ENCODE measurements around the gene ZNF718.
"Not testable (repeated sequence)": the region's sequence is repeated elsewhere in the genome, so short reads cannot be mapped to it uniquely, and the experiment has no call there.

The ZNF718 gene

DNA sequence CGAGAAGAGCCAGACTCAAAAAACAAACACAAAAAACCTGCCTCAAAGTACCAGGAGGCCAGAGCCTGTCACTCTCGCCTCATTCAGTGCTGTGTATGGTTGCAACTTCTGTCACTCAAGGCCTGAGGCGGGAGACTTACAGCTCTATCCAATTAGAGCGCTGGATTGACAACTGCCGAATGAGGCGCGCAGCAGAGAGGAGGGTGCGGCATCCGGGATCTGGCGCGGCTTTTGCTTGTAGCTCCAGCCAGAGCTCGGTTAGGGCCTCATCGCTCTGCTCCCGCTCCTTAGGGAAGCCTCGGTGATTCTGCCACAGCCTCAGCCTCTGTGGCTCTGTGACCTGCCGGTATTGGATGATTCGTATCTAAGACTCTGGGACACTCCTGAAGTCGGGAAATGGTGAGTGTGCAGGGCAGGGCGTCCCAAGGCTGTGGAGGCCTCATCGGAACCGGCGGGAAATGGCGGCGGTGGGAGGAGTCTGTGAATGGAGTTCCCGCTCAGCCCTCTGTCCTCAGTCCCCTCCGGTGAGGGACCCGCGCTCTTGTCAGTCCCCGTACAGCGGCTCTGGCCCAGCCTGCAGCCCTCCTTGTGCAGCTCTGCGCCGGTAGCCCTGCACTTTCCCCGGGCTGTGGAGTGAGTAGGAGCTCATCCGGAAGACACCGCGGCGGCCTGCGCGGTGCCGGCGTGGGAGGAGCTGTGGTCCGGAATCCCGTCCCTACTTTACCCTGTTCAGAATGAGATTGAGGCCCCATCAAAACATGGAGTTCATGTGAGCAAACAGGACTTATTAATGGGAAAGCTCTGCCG lies at the start of gene ZNF718:
Gene ZNF718 (plus strand): TSS at position 227 of the 807 bp plus-strand sequence. CDS start 170 bp downstream, at position 397.
- peak; percentile 90 for DNase-seq

- DNase-seq, result no peak
Measured at GRCh38 chr4:85951-86350, 38.4 kb upstream of the ZNF718 start.

DNA sequence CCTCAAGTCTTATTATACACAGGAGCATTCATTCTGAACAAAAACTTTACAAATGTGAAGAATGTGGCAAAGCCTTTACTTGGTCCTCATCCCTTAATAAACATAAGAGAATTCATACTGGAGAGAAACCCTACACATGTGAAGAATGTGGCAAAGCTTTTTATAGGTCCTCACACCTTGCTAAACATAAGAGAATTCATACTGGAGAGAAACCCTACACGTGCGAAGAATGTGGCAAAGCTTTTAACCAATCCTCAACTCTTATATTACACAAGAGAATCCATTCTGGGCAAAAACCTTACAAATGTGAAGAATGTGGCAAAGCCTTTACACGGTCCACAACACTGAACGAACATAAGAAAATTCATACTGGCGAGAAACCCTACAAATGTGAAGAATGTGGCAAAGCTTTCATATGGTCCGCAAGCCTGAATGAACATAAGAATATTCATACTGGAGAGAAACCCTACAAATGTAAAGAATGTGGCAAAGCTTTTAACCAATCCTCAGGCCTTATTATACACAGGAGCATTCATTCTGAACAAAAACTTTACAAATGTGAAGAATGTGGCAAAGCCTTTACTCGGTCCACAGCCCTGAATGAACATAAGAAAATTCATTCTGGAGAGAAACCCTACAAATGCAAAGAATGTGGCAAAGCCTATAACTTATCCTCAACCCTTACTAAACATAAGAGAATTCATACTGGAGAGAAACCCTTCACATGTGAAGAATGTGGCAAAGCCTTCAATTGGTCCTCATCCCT lies 37.6 kb upstream of the ZNF718 start:
- not testable (repeated sequence) for DNase-seq

DNA sequence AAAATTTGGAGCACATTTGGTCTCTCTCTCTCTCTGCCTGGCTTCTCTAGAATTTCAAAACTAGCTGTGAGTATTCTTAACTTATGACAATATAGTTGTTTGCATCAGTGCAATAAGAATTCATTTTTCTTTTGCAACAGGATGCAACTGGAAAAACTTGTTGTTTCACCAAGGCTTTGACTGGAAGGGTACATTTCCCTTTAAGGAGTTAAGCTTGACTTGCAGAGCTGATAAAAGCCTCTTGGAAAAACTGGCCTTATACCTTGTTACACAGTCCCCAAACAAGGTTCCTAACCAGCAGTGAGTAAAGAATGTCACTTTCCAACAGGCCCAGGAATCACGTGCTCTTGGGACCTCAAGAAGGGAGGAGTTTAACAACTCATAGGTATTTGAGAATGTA lies 25.9 kb upstream of the ZNF718 start:
- DNase-seq, result no peak

GRCh38 chr4:99863-100262 lies 24.4 kb upstream of the ZNF718 start:
- DNase-seq, result no peak

GRCh38 chr4:107083-107443 lies 17.2 kb upstream of the ZNF718 start:
- no peak for DNase-seq

DNA sequence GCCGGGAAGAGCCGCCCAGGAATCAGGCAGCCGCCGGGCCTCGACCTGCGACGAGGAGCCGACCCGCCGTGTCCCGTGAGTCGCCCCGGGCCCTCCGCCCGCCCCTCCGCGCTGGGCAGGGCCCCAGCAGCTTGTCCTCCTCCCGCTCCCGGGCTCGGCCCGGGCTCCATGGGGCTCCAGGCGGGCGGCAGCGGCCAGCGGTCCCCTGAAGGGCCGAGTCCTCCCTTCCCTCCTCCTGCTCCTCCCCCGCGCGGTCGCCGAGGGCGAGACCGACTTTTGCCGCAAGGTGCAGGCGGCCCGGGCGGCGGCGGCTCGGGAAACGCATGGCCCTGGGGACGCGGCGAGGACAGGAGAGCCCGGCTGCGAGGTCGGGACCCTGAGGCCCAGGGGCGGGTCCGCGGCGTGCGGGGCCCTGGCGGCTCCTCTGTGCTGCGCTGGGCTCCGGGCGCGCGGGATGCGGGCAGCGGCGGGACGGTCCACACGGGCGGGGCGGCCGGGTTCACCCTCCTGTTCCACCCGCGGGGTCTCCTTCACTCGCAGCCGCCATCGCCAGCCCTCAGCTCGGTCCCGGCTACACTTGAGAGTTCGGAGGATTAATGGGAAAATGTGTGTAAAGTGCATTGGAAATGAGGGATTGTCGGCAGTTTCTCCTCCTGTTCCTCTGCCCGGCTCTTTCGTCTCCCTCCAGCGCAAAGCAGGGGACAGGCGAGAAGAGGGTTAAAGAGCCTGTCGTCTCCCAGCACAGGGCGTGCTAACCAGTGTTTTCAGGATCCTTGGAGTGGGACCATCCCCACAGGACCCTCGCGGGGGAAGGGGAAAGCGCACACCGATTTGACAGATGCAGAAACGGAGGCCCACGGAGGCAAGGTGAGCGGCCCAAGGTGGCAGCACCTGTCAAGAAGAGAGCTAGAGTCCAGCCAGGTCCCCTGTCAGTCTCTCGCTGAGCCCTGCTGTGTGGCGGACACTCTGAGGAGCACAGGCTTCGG lies 16.6 kb upstream of the ZNF718 start:
- no peak for DNase-seq

- no peak for DNase-seq
Measured at GRCh38 chr4:112771-113170, 11.5 kb upstream of the ZNF718 start.

DNA sequence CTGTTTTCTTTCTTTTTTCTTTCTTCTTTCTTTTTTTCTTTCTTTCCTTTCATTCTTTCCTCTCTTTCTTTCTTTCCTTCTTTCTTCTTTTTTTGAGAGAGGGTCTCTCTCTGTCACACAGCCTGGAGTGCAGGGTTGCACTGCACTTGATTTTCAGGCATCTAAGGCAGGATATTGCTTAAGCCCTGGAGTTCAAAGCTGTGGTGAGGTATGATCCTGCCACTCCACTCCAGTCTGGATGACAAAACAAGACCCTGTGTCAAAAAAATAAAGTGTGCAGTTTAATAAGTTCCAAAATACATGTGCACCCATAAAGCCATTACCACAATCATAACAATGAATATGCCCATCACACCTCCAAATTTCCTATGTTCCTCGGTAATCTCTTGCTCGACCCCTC lies 10.6 kb upstream of the ZNF718 start:
- no peak for DNase-seq

DNA sequence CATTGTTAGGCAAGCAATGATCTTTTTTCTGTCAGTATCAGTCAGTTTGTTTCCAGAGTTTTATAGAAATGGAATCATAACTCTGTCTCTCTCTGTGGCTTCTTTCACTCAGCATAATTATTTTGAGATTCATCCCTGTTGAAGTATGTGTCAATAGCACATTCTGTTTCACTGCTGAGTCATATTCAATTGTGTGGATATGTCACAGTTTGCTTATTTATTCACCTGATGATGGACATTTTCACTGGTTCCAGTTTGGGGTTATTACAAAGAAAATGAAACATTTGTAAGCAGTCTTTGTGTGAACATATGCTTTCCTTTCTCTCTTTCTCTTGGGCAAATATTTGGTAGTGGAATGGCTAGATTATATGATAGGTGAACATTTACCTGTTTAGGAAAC lies 10.2 kb upstream of the ZNF718 start:
- no peak for DNase-seq

DNA sequence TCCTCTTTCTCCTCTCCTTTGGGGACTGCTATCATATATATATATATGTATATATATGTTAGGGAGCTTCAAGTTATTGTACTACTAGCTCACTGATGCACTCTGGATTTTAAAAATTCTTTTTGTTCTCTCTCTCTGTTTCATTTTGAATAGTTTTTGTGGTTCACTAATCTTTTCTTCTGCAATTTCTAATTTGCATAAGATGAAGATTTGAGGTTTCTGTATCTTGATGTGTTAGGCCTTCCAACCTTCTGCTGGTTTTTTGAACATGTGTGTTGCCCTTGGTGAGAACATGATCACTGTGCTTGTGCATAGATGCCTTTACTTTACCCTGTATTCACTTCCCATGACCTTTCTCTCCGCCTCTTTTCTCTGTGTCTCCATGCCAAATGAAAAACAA lies 7.8 kb upstream of the ZNF718 start:
- DNase-seq, result no peak

DNA sequence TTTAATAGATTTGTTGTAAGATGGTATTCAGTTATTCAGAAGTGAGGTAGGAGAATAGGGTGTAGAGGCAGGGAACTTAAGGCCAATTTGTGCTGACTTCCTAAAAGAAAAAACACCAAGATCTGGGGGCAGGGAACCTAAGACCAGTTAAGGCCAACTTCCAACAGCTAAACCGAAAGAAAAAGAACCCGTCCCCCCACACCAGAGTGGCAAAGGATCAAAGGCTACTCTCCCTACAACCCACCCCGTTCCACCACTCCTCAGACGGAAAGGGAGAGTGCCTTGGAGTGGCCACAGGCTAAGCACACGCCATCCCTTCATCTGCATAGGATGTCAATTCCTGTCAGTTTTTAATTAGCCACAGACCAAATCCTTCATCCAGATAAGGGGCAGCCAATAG lies 3.7 kb upstream of the ZNF718 start:
- no peak for DNase-seq

DNA sequence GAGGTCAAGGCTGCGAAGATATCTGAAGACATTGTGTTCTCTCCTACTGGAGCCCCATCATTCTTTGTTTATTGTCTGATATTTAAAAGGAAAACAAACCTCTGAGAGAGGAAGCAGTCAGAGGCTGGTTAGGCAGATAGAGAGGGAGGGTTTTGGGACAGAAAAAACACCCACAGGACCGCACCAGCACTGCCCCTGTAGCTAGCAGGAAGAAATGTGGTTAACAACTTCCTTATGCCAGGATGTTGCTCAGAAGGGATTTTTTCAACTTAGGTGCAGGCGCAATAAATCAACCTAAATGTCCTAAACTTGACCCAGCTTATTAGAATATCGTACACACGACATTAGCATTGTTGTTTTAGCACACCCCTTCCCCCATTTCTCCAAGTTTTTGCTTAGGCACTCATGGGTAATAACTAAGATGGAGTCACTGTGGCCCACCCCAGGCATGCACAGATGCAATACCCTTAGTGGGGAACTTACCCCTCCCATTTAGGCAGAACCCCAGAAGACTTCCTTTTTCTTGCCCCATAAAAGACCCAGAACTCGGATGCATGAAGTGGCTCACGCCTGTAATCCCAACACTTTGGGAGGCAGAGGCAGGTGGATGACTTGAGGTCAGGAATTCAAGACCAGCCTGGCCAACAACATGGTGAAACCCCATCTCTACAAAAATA lies 2.8 kb upstream of the ZNF718 start:
- DNase-seq, result no peak

- not testable (repeated sequence) for DNase-seq
Measured at GRCh38 chr4:123922-124274, 403 bp upstream of the ZNF718 start.

DNA sequence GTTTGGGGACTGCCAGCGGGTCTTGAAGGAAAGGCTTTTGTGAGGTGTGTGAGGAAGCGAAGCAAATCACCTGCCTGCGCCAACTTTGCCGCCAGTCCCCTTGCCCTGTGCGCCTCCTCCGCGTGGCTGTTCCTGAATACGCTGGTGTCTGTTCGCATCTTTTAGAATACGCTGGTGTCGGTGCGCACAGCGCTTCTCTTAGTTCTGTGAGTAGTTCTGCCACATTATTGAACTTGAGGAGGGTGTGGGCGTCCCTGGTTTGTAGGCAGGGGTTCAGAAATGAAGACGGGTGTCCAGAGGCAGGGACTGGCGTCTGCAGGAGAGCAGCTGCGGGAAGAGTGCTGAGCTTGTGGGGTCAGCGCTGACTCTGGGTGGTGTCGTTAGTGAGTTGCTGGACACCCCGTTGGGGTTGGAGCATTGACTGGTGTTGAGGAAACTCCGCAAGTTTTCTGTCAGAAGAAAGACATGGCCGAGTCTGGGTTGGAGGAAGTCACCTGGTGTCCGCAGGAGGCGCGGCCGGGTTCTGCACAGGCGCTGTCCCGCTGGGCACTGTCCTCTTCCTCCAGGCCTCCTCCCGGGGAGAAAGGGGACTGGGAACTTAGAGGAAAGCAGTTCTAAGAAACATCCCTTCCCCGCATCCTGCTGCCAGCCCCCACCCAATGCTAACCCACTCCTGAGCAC lies 930 bp downstream of the ZNF718 start:
- peak; percentile 29 for DNase-seq

- no peak for DNase-seq
Measured at GRCh38 chr4:125833-126232, 1.5 kb downstream of the ZNF718 start.

DNA sequence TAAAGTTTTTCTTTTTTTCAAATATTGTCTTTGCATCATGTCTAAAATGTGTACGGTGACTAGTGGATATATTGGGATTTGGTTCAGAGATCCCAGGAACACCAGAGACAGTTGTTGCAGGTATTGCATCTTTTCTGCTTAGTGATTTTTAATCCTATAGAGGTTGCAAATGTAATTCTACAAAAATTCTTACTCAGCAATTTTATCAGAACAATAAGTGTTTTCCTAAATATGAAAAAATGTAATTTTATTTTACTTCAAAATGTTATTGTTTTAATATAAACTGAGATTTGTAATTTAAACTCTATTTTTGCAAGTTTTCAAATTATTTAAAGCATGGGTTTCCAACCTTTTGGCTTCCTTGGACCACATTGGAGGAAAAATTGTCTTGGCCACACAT lies 8.2 kb downstream of the ZNF718 start:
- DNase-seq, result no peak

DNA sequence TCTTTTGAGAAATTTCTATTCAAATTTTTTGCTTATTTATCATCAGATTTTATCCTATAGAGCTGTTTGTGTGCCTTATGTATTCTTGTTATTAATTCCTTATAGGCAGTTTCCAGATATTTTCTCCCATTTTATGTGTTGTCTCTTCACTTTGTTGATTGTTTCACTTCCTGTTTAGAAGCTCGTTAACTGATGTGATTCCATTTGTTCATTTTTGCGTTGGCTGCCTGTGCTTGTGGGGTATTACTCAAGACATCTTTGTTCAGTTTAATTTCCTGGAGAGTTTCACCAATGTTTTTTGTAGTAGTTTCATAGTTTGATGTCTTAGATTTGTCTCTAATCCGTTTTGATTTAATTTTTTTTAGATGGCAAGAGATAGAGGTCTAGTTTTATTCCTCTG lies 14.6 kb downstream of the ZNF718 start:
- no peak for DNase-seq

DNA sequence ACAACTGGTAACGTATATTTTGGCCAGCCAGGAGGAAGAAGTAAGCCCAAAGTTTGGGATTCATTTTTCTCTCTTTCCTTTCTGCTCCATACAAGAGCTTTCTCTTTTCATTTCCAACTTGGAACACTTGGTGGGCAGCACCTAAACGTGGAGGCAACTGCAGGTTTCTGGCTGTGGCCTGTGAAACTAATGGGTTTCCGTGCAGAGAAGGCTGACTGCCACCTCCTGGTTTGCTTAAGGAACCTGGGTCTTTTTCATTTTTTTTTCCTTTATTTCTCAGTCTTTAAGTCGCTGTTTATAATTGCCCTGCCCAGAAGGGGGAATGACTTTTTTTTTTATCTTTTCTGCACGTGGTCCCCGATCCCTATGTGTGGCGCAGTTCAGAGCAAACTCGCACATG lies 15.4 kb downstream of the ZNF718 start:
- DNase-seq, result no peak

- DNase-seq, result no peak
Measured at GRCh38 chr4:146621-147020, 22.3 kb downstream of the ZNF718 start.

DNA sequence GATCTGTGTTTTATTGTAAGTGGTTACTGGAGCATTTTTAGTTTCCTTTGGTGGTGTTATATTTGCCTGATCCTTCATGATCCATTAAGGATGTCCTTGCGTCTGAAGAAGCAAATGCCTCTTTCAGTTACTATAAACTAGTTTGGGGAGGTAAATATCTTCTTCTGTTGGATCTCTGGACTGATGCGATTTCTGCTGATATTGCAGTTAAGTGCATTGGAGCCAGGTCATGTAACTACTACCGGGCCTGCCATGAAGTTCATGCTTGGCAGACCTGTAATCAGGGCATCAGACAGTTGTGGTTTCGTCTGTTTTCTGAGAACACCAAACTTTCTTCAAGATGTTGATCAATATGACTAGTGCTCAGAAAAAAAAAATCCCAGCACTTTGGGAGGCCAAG lies 22.9 kb downstream of the ZNF718 start:
- DNase-seq, result no peak

All from stimulated activated CD4-positive, alpha-beta T cell treated with anti-CD3 and anti-CD28 coated beads, Interleukin-4, amount 100 ng/mL, for 24 hours (primary cell).